HepG2 (cell line): ENCODE data around the gene TIAM1. TPM values are rescaled to one million over a fixed set of nuclear protein-coding genes. Genes with fewer than 3 reads are reported as not detected.

Source experiments
- ATAC-seq: fragments of 200-7000 bp; cut with Tn5 transposase; 3 replicates; pipeline ENCODE4 v1.9.1; 2020; ENCODE audit warnings: mild to moderate bottlenecking, moderate library complexity
- BruUV-seq: library from RNA; stranded (reverse); fragments of 400-500 nt; replicated peaks from 2 replicates; lab custom pipeline; 2021; lab: Mats Ljungman, UMichigan
- CTCF ChIA-PET: fragments of 300-600 bp; formaldehyde crosslinking; extraction: SDS; loops from one replicate; lab custom pipeline; 2021; ENCODE audit warnings: low total read pairs, inconsistent platforms, low intra/inter-chr PET ratio; lab: Yijun Ruan, JAX
- POLR2A ChIA-PET: fragments of 350-600 bp; sonication (Branson Sonifier 250); formaldehyde crosslinking; loops from one replicate; lab custom pipeline; 2020; ENCODE audit warnings: antibody characterized with exemption, inconsistent platforms; lab: Yijun Ruan, JAX
- DNase-seq: peaks from one replicate; pipeline ENCODE4 v3.0.0-alpha.2; 2015; ENCODE audit warnings: low spot score
- FAIRE-seq: peaks from 3 replicates; lab custom pipeline; 2011; peaks lifted over from hg19 to GRCh38; lab: Jason Lieb, UNC
- H2AFZ ChIP-seq: one replicate; pipeline ENCODE4 v1.6.1; 2011; ENCODE audit warnings: low read length, inconsistent platforms
- H3K27ac ChIP-seq: fragments of 300-600 bp; 3 replicates; pipeline ENCODE4 v1.8.0; 2011; ENCODE audit warnings: mixed run types, mild to moderate bottlenecking, mixed read lengths, low read length, inconsistent platforms; ENCODE audit not compliant: insufficient read depth; ENCODE audit errors: extremely low read length
- H3K27me3 ChIP-seq, 2 experiments: fragments of 200-600 bp in 1 of 2; 2 replicates in 1 of 2; 3 replicates in 1 of 2; pipeline versions ENCODE4 v1.6.0 to v1.8.0; 2011; ENCODE audit warnings: low read length in 2 of 2, mild to moderate bottlenecking in 2 of 2, moderate library complexity in 2 of 2, inconsistent platforms in 1 of 2; ENCODE audit not compliant: insufficient read depth in 2 of 2, control insufficient read depth in 1 of 2
- H3K36me3 ChIP-seq, 2 experiments: fragments of 200-600 bp in 1 of 2; replicated peaks in 1 of 2; 2 replicates in 1 of 2; 3 replicates in 1 of 2; pipeline versions ENCODE4 v1.5.1 to v1.8.0; 2011; ENCODE audit warnings: low read length in 2 of 2, inconsistent platforms in 1 of 2; ENCODE audit not compliant: insufficient read depth in 2 of 2, control insufficient read depth in 1 of 2
- H3K4me1 ChIP-seq: 2 replicates; pipeline ENCODE4 v1.5.1; 2012; ENCODE audit warnings: low read length, inconsistent platforms; ENCODE audit not compliant: insufficient read depth
- H3K4me2 ChIP-seq: 2 replicates; pipeline ENCODE4 v1.6.0; 2011; ENCODE audit warnings: low read depth, low read length, inconsistent platforms
- H3K4me3 ChIP-seq, 3 experiments: fragments of 200-600 bp in 1 of 3; sonication (generic), shearing (Covaris generic) in 1 of 3; replicated peaks in 1 of 3; 2 replicates each; pipeline ENCODE4 v1.5.1; 2011 to 2016; ENCODE audit warnings: low read length in 3 of 3, inconsistent platforms in 2 of 3, low read depth in 2 of 3, mild to moderate bottlenecking in 2 of 3, control low read depth in 1 of 3, mixed read lengths in 1 of 3; ENCODE audit not compliant: insufficient read depth in 1 of 3
- H3K79me2 ChIP-seq: one replicate; pipeline ENCODE4 v1.6.1; 2011; ENCODE audit warnings: low read length, inconsistent platforms; ENCODE audit not compliant: insufficient read depth
- H3K9ac ChIP-seq: 2 replicates; pipeline ENCODE4 v1.6.0; 2011; ENCODE audit warnings: mild to moderate bottlenecking, low read depth, low read length, inconsistent platforms; ENCODE audit not compliant: insufficient read depth
- H3K9me3 ChIP-seq: 2 replicates; pipeline ENCODE4 v1.5.1; 2012; ENCODE audit warnings: mild to moderate bottlenecking, low read length
- H4K20me1 ChIP-seq: 2 replicates; pipeline ENCODE4 v1.6.0; 2011; ENCODE audit warnings: inconsistent platforms, mild to moderate bottlenecking, low read length, moderate library complexity; ENCODE audit not compliant: insufficient read depth
- ASH2L ChIP-seq: fragments of 300-600, 200-600 bp; sonication (generic); IDR thresholded peaks from 2 replicates; pipeline ENCODE4 v1.7.0; 2017; ENCODE audit warnings: low read depth, mild to moderate bottlenecking, moderate library complexity, mixed read lengths, low read length; ENCODE audit not compliant: insufficient read length
- ELF4 ChIP-seq: sonication (generic); formaldehyde crosslinking; IDR thresholded peaks from 2 replicates; pipeline ENCODE4 v1.5.0; 2020; ENCODE audit warnings: missing genetic modification reagents, mild to moderate bottlenecking, moderate library complexity, borderline replicate concordance
- HNRNPLL ChIP-seq: fragments of 200-400 bp; formaldehyde crosslinking; IDR thresholded peaks from 2 replicates; pipeline ENCODE4 v1.6.1; 2017; ENCODE audit warnings: mild to moderate bottlenecking, low read depth, low read length; ENCODE audit not compliant: poor library complexity, severe bottlenecking
- IRF2 ChIP-seq: IDR thresholded peaks from 2 replicates; pipeline ENCODE4 v1.6.1; 2018; ENCODE audit warnings: missing genetic modification reagents, missing compliant biosample characterization
- MED8 ChIP-seq: sonication (generic); formaldehyde crosslinking; IDR thresholded peaks from 2 replicates; pipeline ENCODE4 v1.8.1; 2023; ENCODE audit warnings: mild to moderate bottlenecking, missing genetic modification reagents; ENCODE audit not compliant: insufficient replicate concordance
- MTF2 ChIP-seq: sonication (generic); formaldehyde crosslinking; IDR thresholded peaks from 2 replicates; pipeline ENCODE4 v1.5.0; 2020; ENCODE audit warnings: missing genetic modification reagents, borderline replicate concordance
- NFYC ChIP-seq: IDR thresholded peaks from 2 replicates; pipeline ENCODE4 v1.6.1; 2016; ENCODE audit warnings: missing genetic modification reagents, missing compliant biosample characterization
- PPARG ChIP-seq: conservative IDR thresholded peaks from 2 replicates; pipeline ENCODE4 v1.6.1; 2016; ENCODE audit warnings: missing biosample characterization, missing genetic modification reagents
- SALL2 ChIP-seq: sonication (generic); formaldehyde crosslinking; IDR thresholded peaks from 2 replicates; pipeline ENCODE4 v1.8.1; 2023; ENCODE audit warnings: mild to moderate bottlenecking, missing genetic modification reagents, inconsistent platforms
- SIN3A ChIP-seq: IDR thresholded peaks from 2 replicates; pipeline ENCODE4 v1.6.1; 2011; ENCODE audit warnings: low read depth, mild to moderate bottlenecking, control low read depth, low read length, borderline replicate concordance
- SP5 ChIP-seq: IDR thresholded peaks from 2 replicates; pipeline ENCODE4 v1.6.1; 2016; ENCODE audit warnings: low read depth, borderline replicate concordance
- SRF ChIP-seq: IDR thresholded peaks from 2 replicates; pipeline ENCODE4 v1.6.1; 2011; ENCODE audit warnings: mild to moderate bottlenecking, low read depth, low read length, moderate library complexity
- SRSF4 ChIP-seq: fragments of 200-400 bp; formaldehyde crosslinking; IDR thresholded peaks from one replicate; pipeline ENCODE4 v1.6.1; 2018; ENCODE audit warnings: mild to moderate bottlenecking, low read depth, low read length, moderate library complexity; ENCODE audit not compliant: poor library complexity, severe bottlenecking
- TRIM24 ChIP-seq: sonication (generic); formaldehyde crosslinking; IDR thresholded peaks from 2 replicates; pipeline ENCODE4 v1.8.0; 2022; ENCODE audit warnings: mild to moderate bottlenecking, missing genetic modification reagents
- ZBTB1 ChIP-seq: sonication (generic); formaldehyde crosslinking; IDR thresholded peaks from 2 replicates; pipeline ENCODE4 v1.4.0; 2020; ENCODE audit warnings: missing genetic modification reagents, borderline replicate concordance
- ZNF224 ChIP-seq: sonication (generic); formaldehyde crosslinking; IDR thresholded peaks from 2 replicates; pipeline ENCODE4 v1.5.0; 2020; ENCODE audit warnings: mild to moderate bottlenecking, missing genetic modification reagents
- WGBS: methylation state at CpG from one replicate; pipeline ENCODE4 v1.1.6; 2017; ENCODE audit warnings: low lambda C conversion rate; 5-methylcytosine and 5-hydroxymethylcytosine counted together
- in situ Hi-C: cut with HindIII; loops from 2 replicates; pipeline ENCODE4 v1.10.0; 2017; ENCODE audit warnings: low pct_unique_long_range_greater_than_20kb; ENCODE audit not compliant: extremely low pct_ligation_motif_present
- intact Hi-C: fragments of 100-400 bp; cut with micrococcal nuclease; formaldehyde crosslinking; loops from one replicate; pipeline ENCODE4 v1.10.0; 2022; ENCODE audit not compliant: unreplicated experiment
- polyA plus RNA-seq, 8 experiments: library from polyadenylated mRNA; depleted of rRNA in 3 of 8; stranded (reverse) in 7 of 8; unstranded in 1 of 8; fragments of >200 nt; fragmentation: Illumina TruSeq in 4 of 8; extraction: Trizol in 4 of 8; gene quantifications; 2 replicates each; pipeline versions ENCODE4 v1.2.1 to v1.2.3, GENCODE V29; 2011 to 2016; ENCODE audit warnings: low read depth in 4 of 8, missing spikeins in 1 of 8, mixed read lengths in 1 of 8; ENCODE audit not compliant: insufficient read depth in 1 of 8
- total RNA-seq, 5 experiments: library from RNA; depleted of rRNA; stranded (reverse); fragments of >200 nt; fragmentation: Illumina TruSeq; extraction: Trizol; gene quantifications; 2 replicates each; pipeline ENCODE4 v1.2.3, GENCODE V29; 2016; ENCODE audit warnings: low read depth in 1 of 5
- TF ChIP-seq, protein P1 (sequence below): sonication (generic); formaldehyde crosslinking; IDR thresholded peaks from 2 replicates; pipeline ENCODE4 v1.4.0; 2020; ENCODE audit warnings: missing genetic modification reagents
- TF ChIP-seq, protein P2 (sequence below): sonication (generic); formaldehyde crosslinking; IDR thresholded peaks from 2 replicates; pipeline ENCODE4 v1.5.0; 2020; ENCODE audit warnings: mild to moderate bottlenecking, missing genetic modification reagents
- TF ChIP-seq, protein P3 (sequence below): sonication (generic); formaldehyde crosslinking; IDR thresholded peaks from 2 replicates; pipeline ENCODE4 v1.8.1; 2023; ENCODE audit warnings: mild to moderate bottlenecking, inconsistent platforms, moderate library complexity, missing genetic modification reagents, borderline replicate concordance

The TIAM1 gene
- total and polyA plus RNA-seq, 2 of the 13 experiments (the other 11 are each of a cell fraction or from before 2014, with no cell fraction given), result 0.13 to 0.24 TPM

DNA sequence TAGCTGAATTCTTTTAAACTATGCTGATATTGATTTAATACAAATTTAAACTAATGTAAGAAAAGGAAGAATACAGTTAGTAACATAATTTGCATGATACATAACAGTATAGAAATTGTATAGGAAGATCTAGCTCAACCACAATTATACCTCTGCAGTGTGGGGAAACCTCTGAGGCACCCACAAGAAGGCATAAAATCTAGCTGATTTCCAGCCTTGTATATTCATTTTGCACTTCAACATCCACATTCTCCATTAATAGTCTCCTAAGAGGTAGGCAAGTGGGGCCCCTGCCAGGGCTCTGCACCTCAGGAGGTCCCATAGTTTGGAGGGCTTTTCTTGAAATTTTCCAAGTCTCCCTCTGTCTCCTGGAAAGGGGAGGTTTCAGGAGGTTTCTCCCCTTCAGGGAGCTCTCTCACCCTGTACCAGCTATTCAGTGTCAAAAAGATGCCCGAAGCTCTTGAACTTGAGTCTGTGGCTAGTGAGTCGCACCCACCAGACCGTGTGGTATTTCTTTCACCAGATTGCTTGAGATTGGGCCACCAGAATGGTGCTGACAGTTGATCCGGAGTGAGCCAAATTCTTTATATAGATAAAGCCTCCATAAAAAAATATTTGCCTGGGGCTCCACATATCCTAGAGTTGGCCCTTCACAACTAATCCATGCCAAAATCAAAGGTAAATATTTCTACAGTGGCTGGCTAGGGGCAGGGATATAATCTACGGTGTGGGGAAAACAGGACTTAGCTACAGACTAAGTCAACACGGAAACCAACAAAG, 108.2 kb downstream of the TIAM1 start (continued):
- TF ChIP-seq SRF, result no peak

DNA sequence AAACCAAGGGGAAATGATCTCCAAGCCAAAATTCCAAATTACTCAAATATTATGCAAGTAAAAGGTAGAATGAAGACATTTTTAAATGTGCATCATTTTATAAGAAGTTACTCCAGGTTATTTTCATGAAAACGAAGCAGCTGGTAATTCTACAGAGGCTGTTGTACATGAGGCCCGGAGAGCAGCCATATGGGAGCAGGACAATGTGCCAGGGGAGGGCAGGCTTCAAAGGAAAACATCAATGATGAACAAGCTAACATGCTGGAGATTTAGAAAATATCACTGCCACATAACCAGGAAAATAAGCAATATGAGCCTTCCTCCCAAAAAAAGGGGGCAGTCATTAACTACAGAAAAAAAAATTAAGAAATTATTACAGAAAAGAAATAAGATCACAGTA, 109.1 kb downstream of the TIAM1 start:
- Histone ChIP-seq H3K4me2 (no peak overlapping the region), H3K27me3 (no peaks in the 10 kb centered on the region), H3K4me1 (no peaks in the 10 kb centered on the region), H3K27ac (no peak overlapping the region), H4K20me1 (no peaks in the 10 kb centered on the region), H3K9ac (no peak overlapping the region), H3K4me3 (no peak overlapping the region), H3K79me2 (no peaks in the 10 kb centered on the region), H3K36me3 (no peaks in the 10 kb centered on the region), H3K9me3 (peaks cover 3% of the 10 kb centered on the region), H2AFZ (no peak overlapping the region)
- WGBS, result 3% methylated on average over 2 of the region's 2 CpGs
- ATAC-seq (no peak), FAIRE-seq (no peak), DNase-seq (no peak)
- in situ Hi-C loops (no loop called here), intact Hi-C loops (no loop called here)
- CTCF ChIA-PET, result no interaction called here
- POLR2A ChIA-PET, result no interaction called here
- no TSS peak for BruUV-seq
- no peak for TF ChIP-seq ELF4 (CRISPR knock-in tag)
- TF ChIP-seq SIN3A, result no peak
- no peak for TF ChIP-seq ZNF224 (CRISPR knock-in tag)
- no peak for TF ChIP-seq SALL2
- TF ChIP-seq SP5 (CRISPR knock-in tag), result no peak
- TF ChIP-seq, protein P1, sequence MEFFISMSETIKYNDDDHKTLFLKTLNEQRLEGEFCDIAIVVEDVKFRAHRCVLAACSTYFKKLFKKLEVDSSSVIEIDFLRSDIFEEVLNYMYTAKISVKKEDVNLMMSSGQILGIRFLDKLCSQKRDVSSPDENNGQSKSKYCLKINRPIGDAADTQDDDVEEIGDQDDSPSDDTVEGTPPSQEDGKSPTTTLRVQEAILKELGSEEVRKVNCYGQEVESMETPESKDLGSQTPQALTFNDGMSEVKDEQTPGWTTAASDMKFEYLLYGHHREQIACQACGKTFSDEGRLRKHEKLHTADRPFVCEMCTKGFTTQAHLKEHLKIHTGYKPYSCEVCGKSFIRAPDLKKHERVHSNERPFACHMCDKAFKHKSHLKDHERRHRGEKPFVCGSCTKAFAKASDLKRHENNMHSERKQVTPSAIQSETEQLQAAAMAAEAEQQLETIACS (CRISPR knock-in tag), result no peak
- TF ChIP-seq SRSF4, result no peak
- TF ChIP-seq TRIM24 (CRISPR knock-in tag), result no peak
- TF ChIP-seq HNRNPLL, result no peak
- TF ChIP-seq ASH2L, result no peak
- TF ChIP-seq PPARG, result no peak
- TF ChIP-seq, protein P2, sequence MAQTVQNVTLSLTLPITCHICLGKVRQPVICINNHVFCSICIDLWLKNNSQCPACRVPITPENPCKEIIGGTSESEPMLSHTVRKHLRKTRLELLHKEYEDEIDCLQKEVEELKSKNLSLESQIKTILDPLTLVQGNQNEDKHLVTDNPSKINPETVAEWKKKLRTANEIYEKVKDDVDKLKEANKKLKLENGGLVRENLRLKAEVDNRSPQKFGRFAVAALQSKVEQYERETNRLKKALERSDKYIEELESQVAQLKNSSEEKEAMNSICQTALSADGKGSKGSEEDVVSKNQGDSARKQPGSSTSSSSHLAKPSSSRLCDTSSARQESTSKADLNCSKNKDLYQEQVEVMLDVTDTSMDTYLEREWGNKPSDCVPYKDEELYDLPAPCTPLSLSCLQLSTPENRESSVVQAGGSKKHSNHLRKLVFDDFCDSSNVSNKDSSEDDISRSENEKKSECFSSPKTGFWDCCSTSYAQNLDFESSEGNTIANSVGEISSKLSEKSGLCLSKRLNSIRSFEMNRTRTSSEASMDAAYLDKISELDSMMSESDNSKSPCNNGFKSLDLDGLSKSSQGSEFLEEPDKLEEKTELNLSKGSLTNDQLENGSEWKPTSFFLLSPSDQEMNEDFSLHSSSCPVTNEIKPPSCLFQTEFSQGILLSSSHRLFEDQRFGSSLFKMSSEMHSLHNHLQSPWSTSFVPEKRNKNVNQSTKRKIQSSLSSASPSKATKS, result no peak
- TF ChIP-seq ZBTB1 (CRISPR knock-in tag), result no peak
- TF ChIP-seq, protein P3, sequence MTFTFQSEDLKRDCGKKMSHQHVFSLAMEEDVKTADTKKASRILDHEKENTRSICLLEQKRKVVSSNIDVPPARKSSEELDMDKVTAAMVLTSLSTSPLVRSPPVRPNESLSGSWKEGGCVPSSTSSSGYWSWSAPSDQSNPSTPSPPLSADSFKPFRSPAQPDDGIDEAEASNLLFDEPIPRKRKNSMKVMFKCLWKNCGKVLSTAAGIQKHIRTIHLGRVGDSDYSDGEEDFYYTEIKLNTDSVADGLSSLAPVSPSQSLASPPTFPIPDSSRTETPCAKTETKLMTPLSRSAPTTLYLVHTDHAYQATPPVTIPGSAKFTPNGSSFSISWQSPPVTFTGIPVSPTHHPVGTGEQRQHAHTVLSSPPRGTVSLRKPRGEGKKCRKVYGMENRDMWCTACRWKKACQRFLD (CRISPR knock-in tag), result no peak
- no peak for TF ChIP-seq MTF2 (CRISPR knock-in tag)
- no peak for TF ChIP-seq NFYC (CRISPR knock-in tag)
- no peak for TF ChIP-seq IRF2 (CRISPR knock-in tag)
- TF ChIP-seq MED8, result no peak
